Lower lobe of right lung (tissue), 2 donors: Measurements from ENCODE around the gene TARBP2. TPM values are rescaled to one million over a fixed set of nuclear protein-coding genes. Genes with fewer than 3 reads are reported as not detected.

Experiments used
- ATAC-seq, 2 donors: fragments of 200-7000 bp; cut with Tn5 transposase; one replicate each; pipeline ENCODE4 v1.9.1; 2020 to 2022; ENCODE audit warnings: mild to moderate bottlenecking in 2 of 2, moderate library complexity in 2 of 2
- DNase-seq: peaks from one replicate; pipeline ENCODE4 v3.0.0-alpha.2; 2020
- H3K27ac ChIP-seq: fragments of 200-600 bp; one replicate; pipeline ENCODE4 v1.8.0; 2022
- H3K27me3 ChIP-seq: fragments of 200-600 bp; one replicate; pipeline ENCODE4 v1.8.0; 2022; ENCODE audit warnings: low read depth
- H3K36me3 ChIP-seq: fragments of 200-600 bp; one replicate; pipeline ENCODE4 v1.8.0; 2022; ENCODE audit warnings: mild to moderate bottlenecking
- H3K4me1 ChIP-seq: fragments of 200-600 bp; one replicate; pipeline ENCODE4 v1.8.0; 2022
- H3K4me3 ChIP-seq: fragments of 200-600 bp; one replicate; pipeline ENCODE4 v1.8.0; 2022; ENCODE audit warnings: mild to moderate bottlenecking
- H3K9me3 ChIP-seq: fragments of 200-600 bp; one replicate; pipeline ENCODE4 v1.8.0; 2022
- CTCF ChIP-seq: fragments of 200-600 bp; IDR thresholded peaks from one replicate; pipeline ENCODE4 v1.8.0; 2022; ENCODE audit warnings: antibody characterized with exemption, mild to moderate bottlenecking
- intact Hi-C: fragments of 100-400 bp; cut with DNase I; formaldehyde crosslinking; loops from one replicate; pipeline ENCODE4 v1.11.0; 2022
- total RNA-seq: library from RNA; stranded (reverse); fragmentation: NEBNext Ultra II Directional; extraction: Animal tissue kit (Norgen Biotek cat#: 25700); gene quantifications from one replicate; pipeline ENCODE4 v1.2.1, GENCODE V29; 2021
- donor health status: DM: no; HTN: yes; CAD: no; lungs with severe emphysema.

The TARBP2 gene
- total RNA-seq, 1 donor from 2014 or later: 34.3 TPM

GRCh38 chr12:53482626-53483168 is 18.4 kb upstream of the TARBP2 start:
- H3K27me3 ChIP-seq: no peaks in the 10 kb centered on the region
- peak; percentile 8 to 13 for ATAC-seq
- no peaks in the 10 kb centered on the region for H3K9me3 ChIP-seq
- H3K4me1 ChIP-seq: peaks cover 20% of the 10 kb centered on the region
- H3K4me3 ChIP-seq: no peak overlapping the region
- peaks cover 93% of the 10 kb centered on the region for H3K36me3 ChIP-seq
- DNase-seq: no peak
- H3K27ac ChIP-seq: no peak overlapping the region
- intact Hi-C loops: no loop called here
- no peak for TF ChIP-seq CTCF

GRCh38 chr12:53483225-53483978 is 17.7 kb upstream of the TARBP2 start:
- intact Hi-C loops: no loop called here
- no peak overlapping the region for H3K27ac ChIP-seq
- no peak overlapping the region for H3K4me3 ChIP-seq
- H3K9me3 ChIP-seq: no peaks in the 10 kb centered on the region
- peaks cover 27% of the 10 kb centered on the region for H3K4me1 ChIP-seq
- H3K27me3 ChIP-seq: no peaks in the 10 kb centered on the region
- DNase-seq (no peak), ATAC-seq (no peak)
- no peak for TF ChIP-seq CTCF
- H3K36me3 ChIP-seq: peaks cover 86% of the 10 kb centered on the region

- intact Hi-C loops: no loop called here
- ATAC-seq (no peak), DNase-seq (no peak)
- Histone ChIP-seq H3K9me3 (no peaks in the 10 kb centered on the region), H3K36me3 (peaks cover 80% of the 10 kb centered on the region), H3K27ac (no peak overlapping the region), H3K27me3 (no peaks in the 10 kb centered on the region), H3K4me3 (no peak overlapping the region), H3K4me1 (peaks cover 27% of the 10 kb centered on the region)
- no peak for TF ChIP-seq CTCF
Observed at GRCh38 chr12:53483979-53484377, 17.1 kb upstream of the TARBP2 start.

GRCh38 chr12:53484686-53485575 is 16.2 kb upstream of the TARBP2 start:
- no peak overlapping the region for H3K27ac ChIP-seq
- H3K4me3 ChIP-seq: no peak overlapping the region
- no peaks in the 10 kb centered on the region for H3K9me3 ChIP-seq
- no peaks in the 10 kb centered on the region for H3K27me3 ChIP-seq
- TF ChIP-seq CTCF: no peak
- DNase-seq: no peak
- intact Hi-C loops: no loop called here
- ATAC-seq: peak in 1 of 2 donors; percentile 10
- H3K36me3 ChIP-seq: peaks cover 71% of the 10 kb centered on the region
- peaks cover 27% of the 10 kb centered on the region for H3K4me1 ChIP-seq

GRCh38 chr12:53485955-53486735 is 14.9 kb upstream of the TARBP2 start:
- no peak for TF ChIP-seq CTCF
- H3K27ac ChIP-seq: no peak overlapping the region
- intact Hi-C loops: no loop called here
- H3K27me3 ChIP-seq: no peaks in the 10 kb centered on the region
- peaks cover 21% of the 10 kb centered on the region for H3K4me1 ChIP-seq
- DNase-seq (no peak), ATAC-seq (no peak)
- no peak overlapping the region for H3K4me3 ChIP-seq
- no peaks in the 10 kb centered on the region for H3K9me3 ChIP-seq
- peaks cover 59% of the 10 kb centered on the region for H3K36me3 ChIP-seq
